ENCODE results near the gene ATP10B. TPM values are rescaled to one million over a fixed set of nuclear protein-coding genes. Genes with fewer than 3 reads are reported as not detected.

Gene ATP10B
- total RNA-seq, 4 donors from 2014 or later, result 0.07 to 0.29 TPM; not detected in 2

GRCh38 chr5:160787240-160787639 is 64.8 kb downstream of the ATP10B start:
- TF ChIP-seq POLR2A (IDR thresholded peaks at IDR 0.05), result no peak
- no peak for TF ChIP-seq CTCF (IDR thresholded peaks at IDR 0.05)
- DNase-seq, result no peak
- intact Hi-C loops (cut with DNase I; ENCODE audit: low total_unique reads), result no loop called here
- H3K27me3 ChIP-seq, result no peaks in the 10 kb centered on the region
- H3K27ac ChIP-seq, result no peak overlapping the region
- H3K36me3 ChIP-seq, result no peaks in the 10 kb centered on the region
- H3K9me3 ChIP-seq, result no peaks in the 10 kb centered on the region
- no peaks in the 10 kb centered on the region for H3K4me1 ChIP-seq
- no peak overlapping the region for H3K4me3 ChIP-seq

DNA sequence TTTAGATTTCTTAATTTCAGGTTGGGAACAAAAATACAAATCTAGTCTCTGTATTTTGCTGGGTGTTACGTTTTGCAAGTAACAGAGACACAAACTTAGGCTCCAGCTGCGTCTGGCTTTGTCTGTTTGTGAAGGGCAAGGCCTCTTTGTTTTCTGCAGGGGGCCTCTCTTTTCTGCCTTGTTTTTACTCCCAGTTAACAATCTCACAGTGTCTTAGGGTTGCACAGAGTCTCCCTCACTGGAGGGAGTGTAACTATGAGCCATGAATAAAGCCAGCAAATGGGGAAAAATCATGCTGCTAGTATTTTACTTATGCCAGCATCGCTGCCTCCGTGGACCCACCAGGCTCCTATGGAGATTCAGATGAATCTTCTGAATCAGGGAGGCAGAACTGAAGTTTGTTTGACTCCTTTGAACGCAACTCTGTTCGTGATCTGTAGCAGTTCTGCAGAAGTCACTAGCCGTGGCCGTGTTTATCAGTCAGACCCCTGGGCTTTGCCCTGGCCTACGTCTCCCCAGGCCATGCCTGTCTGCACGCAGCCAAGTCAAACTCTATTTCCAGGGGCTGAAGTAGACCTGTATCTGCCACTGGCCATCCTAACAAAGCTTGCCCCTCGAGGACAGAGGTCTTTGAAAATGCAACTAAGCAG is 77.2 kb downstream of the ATP10B start:
- no peak for TF ChIP-seq POLR2A (IDR thresholded peaks at IDR 0.05)
- H3K27ac ChIP-seq, result no peak overlapping the region

GRCh38 chr5:160773646-160774410 is 78.2 kb downstream of the ATP10B start:
- no peaks in the 10 kb centered on the region for H3K9me3 ChIP-seq
- DNase-seq, result no peak
- no peak overlapping the region for H3K27ac ChIP-seq
- intact Hi-C loops (cut with DNase I; ENCODE audit: low total_unique reads), result no loop called here
- H3K27me3 ChIP-seq, result no peaks in the 10 kb centered on the region
- TF ChIP-seq POLR2A (IDR thresholded peaks at IDR 0.05), result no peak
- H3K36me3 ChIP-seq, result no peaks in the 10 kb centered on the region
- no peak overlapping the region for H3K4me3 ChIP-seq
- H3K4me1 ChIP-seq, result no peaks in the 10 kb centered on the region

More for the DNA sequence above, 77.2 kb downstream of the ATP10B start:
- Histone ChIP-seq H3K27me3 (no peaks in the 10 kb centered on the region), H3K4me1 (no peaks in the 10 kb centered on the region), H3K9me3 (no peaks in the 10 kb centered on the region), H3K4me3 (no peak overlapping the region), H3K36me3 (no peaks in the 10 kb centered on the region)
- intact Hi-C loops (cut with DNase I; ENCODE audit: low total_unique reads), result no loop called here
- DNase-seq, result no peak

DNA sequence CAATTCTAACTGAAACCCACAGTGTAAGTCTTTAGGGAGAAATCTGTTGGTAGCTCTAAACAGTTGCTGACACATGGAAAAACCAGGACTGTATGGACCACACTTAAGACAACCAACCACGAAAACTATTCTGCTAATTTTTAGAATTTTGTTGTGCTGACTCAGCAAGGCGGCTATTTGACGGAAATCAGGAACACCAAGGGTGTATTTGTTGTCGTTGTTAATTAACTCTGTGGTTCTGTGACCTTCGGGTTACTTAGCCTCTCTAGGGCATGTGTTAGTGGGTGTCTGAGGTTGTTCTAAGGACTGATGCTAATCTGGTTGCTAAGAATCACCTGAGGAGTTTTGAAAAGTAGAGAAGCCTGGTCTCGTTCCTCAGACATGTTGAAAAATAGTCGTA is 79.2 kb downstream of the ATP10B start:
- Histone ChIP-seq H3K36me3 (no peaks in the 10 kb centered on the region), H3K27ac (no peak overlapping the region), H3K9me3 (no peaks in the 10 kb centered on the region), H3K4me1 (no peaks in the 10 kb centered on the region), H3K27me3 (no peaks in the 10 kb centered on the region), H3K4me3 (no peak overlapping the region)
- DNase-seq, result no peak
- TF ChIP-seq CTCF (IDR thresholded peaks at IDR 0.05), result no peak
- TF ChIP-seq POLR2A (IDR thresholded peaks at IDR 0.05), result no peak
- intact Hi-C loops (cut with DNase I; ENCODE audit: low total_unique reads), result no loop called here

DNA sequence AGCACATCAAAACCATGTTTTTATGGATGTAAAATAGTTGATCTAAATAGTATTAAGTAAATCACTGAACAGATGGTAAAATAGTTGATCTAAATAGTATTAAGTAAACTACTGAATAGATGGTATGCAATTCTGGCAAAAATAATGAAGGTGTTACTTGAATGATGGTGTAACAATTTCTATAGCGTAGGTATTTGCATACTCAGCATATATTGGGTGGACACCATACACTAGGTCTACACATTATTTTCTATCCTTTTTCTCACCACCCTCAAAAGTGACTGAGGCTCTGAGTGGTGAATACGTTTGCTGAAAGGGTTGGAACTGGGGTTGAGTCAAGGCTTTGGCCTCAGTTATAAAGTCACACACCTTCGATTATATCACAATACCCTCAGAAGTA is 81.3 kb downstream of the ATP10B start:
- no peaks in the 10 kb centered on the region for H3K36me3 ChIP-seq
- no peak overlapping the region for H3K4me3 ChIP-seq
- no peaks in the 10 kb centered on the region for H3K9me3 ChIP-seq
- TF ChIP-seq POLR2A (IDR thresholded peaks at IDR 0.05) (no peak), CTCF (IDR thresholded peaks at IDR 0.05) (no peak)
- H3K27me3 ChIP-seq, result no peaks in the 10 kb centered on the region
- H3K4me1 ChIP-seq, result no peaks in the 10 kb centered on the region
- no peak overlapping the region for H3K27ac ChIP-seq
- DNase-seq, result no peak
- intact Hi-C loops (cut with DNase I; ENCODE audit: low total_unique reads), result no loop called here

DNA sequence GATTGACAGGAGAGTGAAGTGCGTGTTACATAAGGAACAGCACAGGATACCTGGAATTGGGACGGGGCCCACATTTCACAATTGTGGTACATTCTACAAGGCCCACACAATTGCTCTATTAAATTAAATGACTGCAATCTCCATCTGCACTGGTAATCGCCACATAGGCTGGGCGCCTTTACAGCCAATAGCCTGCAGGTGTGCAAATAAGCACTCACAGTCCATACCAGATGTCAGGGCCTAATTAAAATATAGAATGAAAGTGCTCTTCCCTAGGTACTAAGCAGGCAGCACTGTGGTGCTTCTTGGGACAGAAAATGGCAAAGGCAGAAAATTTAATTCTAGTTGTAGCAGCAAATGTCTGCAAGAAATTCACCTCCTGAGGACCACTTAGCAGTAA is 82.7 kb downstream of the ATP10B start:
- H3K27me3 ChIP-seq, result no peaks in the 10 kb centered on the region
- no peaks in the 10 kb centered on the region for H3K4me1 ChIP-seq
- TF ChIP-seq POLR2A (IDR thresholded peaks at IDR 0.05) (no peak), CTCF (IDR thresholded peaks at IDR 0.05) (no peak)
- H3K4me3 ChIP-seq, result no peak overlapping the region
- no peaks in the 10 kb centered on the region for H3K9me3 ChIP-seq
- intact Hi-C loops (cut with DNase I; ENCODE audit: low total_unique reads), result no loop called here
- no peaks in the 10 kb centered on the region for H3K36me3 ChIP-seq
- H3K27ac ChIP-seq, result no peak overlapping the region
- DNase-seq, result no peak
